HG02642 (cell line): Measurements from ENCODE around the gene CADM4.
"Not testable (repeated sequence)": the region's sequence is repeated elsewhere in the genome, so short reads cannot be mapped to it uniquely, and the experiment has no call there.

Source experiments
- ATAC-seq: cut with Tn5 transposase; IDR thresholded peaks from one replicate; pipeline ENCODE4 v1.9.1; 2021; ENCODE audit warnings: mild to moderate bottlenecking; ENCODE audit not compliant: unreplicated experiment, poor library complexity

The CADM4 gene

GRCh38 chr19:43636121-43636683 is 3.4 kb downstream of the CADM4 start:
- ATAC-seq: no peak

DNA sequence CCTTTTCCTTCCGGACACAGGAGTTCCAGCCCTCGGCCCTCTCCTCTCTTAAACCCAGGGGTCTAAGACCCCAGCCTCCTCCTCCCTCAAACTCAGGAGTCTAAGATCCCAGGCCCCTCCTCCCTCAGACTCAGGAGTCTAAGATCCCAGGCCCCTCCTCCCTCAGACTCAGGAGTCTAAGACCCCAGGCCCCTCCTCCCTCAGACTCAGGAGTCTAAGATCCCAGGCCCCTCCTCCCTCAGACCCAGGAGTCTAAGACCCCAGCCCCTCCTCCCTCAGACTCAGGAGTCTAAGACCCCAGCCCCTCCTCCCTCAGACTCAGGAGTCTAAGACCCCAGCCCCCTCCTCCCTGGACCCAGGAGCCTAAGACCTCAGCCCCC is 4.1 kb downstream of the CADM4 start:
- ATAC-seq: not testable (repeated sequence)

GRCh38 chr19:43634872-43635560 is 4.6 kb downstream of the CADM4 start:
- ATAC-seq: no peak

DNA sequence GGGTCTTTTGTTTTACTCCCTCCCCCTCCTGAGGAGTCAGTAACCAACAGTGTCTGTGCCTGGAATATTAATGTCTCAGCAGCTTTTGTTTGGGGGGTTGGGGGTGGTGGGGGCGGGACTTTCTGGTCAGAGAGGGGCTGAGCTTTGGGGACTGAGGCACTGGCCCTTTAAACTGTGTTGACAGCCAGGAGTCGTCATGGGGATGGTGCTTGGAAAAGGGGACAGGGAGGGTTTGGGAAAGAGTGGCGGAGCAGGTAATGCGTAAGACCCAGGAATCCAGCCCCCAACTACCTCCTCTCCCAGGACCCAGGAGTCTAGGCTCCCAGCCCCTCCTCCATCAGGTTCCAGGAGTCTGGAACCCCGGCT is 5.2 kb downstream of the CADM4 start:
- no peak for ATAC-seq

DNA sequence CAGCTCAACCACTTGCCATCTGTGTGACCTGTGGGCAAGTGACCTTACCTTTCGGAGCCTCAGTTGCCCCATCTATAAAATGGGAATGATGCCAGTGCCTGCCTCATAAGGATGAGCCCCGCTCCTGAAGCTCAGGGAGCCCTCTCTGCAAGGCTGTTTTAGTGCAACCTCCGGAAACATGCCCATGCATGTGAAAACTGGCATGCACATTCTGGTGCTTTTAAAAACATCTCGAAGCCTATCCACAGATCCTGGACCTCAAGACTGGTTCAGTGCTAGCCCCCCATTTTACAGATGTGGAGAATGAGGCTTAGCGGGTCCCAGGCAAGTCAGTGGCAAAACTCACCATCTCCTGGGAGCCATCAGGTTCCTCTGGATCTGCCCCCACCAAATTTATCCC is 5.6 kb downstream of the CADM4 start:
- ATAC-seq: no peak

GRCh38 chr19:43633520-43633919 is 6.1 kb downstream of the CADM4 start:
- ATAC-seq: no peak

- no peak for ATAC-seq
Observed at GRCh38 chr19:43631491-43631890, 8.2 kb downstream of the CADM4 start.

DNA sequence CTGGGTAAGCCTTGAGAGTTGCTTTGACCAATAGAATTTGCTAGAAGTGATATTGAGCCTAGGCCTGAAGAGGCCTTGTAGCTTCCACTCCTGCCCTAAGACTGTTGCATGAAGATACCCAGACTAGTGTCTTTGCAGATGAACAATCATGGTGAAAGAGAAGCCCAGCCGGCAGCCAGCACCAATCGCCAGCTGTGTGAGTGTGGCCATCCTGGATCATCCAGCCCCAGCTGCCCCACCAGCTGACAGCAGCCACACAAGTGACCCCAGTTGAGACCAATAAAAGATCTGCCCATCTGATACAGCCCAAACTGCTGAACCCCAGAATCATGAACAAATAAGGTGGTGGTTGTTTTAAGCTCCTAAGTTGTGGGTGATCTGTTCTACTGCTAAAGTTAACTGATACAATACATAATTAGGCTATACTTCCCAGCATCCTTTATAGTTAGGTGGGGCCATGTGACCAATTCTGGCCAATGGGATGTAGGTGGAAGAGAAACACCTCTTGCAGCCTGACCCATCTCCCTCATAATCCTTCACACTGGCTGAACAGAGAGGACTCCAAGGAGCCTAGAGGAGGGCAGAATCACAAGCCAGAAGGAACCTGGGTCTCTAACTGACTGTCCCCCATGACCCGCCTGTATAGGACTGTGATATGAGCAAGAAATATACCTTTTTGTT is 10.9 kb downstream of the CADM4 start:
- no peak for ATAC-seq

- no peak for ATAC-seq
Observed at GRCh38 chr19:43626838-43627237, 12.8 kb downstream of the CADM4 start.

DNA sequence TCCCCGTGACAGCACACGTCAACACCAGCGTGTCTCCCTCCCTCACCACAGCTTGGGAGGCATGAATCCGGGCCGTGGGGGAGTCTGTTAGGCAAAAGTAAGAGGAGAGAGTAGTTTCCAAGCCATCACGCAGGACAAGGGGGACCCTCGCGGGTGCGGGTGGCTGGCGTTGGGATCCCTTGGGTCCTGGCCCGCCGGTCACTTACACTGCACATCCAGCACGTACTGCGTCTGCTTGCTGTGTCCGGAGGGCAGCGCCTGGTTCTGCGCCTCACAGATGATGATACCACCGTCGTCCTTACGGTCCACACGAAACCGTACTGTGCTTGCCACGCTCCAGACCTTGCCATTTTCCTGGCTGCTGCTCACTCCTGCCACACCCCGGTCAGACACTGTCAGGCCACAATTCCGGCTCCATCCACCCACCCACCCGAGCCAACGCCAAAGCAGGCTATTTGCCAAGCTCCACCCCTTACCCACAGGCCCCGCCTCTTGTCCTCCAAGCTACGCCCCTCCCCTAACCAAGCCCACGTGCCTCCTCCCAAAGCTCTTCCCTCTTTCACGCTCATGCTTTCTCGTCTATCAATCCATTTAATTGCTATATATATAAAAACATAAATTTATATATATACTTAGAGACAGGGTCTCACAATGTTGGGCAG is 13.6 kb downstream of the CADM4 start:
- no peak for ATAC-seq

DNA sequence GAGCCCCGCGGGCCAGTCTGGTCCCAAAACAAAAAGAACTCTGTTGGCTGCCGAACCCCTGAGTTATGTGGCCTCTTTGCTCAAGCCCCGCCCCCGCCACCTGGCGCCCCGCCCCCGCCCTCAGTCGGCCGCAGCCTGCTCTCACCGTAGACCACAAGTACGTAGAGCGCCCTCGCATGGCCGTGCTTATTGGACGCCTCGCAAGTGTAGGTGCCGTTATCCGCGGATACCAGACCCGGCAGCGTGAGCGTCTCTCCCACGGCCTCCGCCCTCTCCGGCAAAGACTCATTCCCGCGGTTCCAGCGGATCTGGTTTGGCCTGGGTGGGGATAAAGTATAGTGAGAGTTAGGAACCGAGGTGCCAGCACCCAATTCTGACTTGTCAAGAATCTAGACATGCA is 14.7 kb downstream of the CADM4 start:
- peak; percentile 51 for ATAC-seq

DNA sequence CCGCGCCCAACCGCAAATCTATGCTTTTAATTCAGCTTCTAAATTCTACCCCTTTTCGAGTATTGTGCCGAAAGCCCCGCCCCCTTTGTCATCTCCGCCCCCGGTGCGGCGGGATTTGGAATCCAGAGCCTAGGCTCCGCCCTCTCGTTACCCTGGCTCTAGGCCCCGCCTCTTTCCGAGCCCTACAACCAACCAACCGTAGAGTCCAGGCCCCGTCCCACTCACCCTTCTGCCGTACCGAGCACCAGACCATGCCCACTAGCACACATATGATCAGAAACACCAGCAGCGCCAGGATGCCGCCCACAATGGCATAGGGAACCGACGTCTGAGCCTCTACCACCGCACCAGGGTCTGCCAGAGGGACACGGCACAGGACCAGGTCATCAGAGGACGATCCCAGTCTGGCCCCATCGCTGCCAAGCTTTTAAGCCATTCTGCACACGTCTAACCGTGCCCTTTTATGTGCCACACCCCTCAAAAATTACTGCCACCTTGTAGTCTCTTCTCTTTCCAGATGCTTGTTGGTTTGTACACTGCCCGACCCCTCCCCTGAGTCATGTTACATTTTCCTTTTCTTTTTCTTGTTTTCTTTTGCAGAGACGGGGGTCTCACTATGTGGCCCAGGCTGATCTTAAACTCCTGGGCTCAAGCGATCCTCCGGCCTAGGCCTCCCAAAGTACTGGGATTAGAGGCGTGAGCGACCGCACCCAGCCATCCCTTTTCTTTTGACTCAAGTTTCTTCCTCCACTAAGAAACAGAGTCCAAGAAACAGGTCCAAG is 15.6 kb downstream of the CADM4 start:
- ATAC-seq: no peak

DNA sequence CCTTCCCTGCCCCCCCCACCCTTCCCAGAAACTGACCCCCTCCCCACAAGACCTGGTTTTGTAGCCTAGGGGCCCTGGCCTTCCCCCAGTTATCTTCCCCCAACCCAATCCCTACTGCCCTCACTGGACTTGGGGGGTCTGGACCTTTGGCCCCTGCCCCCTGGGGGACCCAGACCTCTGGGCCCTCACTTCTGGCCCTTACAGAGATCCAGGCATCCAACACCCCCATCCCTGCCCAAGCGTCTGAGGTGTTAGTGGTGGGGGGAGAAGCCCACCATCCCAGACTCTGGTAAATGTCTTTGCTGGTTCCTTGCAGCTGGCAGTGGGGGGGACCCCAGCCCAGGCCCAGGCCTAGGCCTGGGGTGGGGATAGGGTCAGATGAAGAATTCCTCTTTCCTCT is 16.7 kb downstream of the CADM4 start:
- no peak for ATAC-seq

GRCh38 chr19:43622070-43622469 is 17.6 kb downstream of the CADM4 start:
- no peak for ATAC-seq

- no peak for ATAC-seq
Observed at GRCh38 chr19:43620061-43621001, 19.3 kb downstream of the CADM4 start.

DNA sequence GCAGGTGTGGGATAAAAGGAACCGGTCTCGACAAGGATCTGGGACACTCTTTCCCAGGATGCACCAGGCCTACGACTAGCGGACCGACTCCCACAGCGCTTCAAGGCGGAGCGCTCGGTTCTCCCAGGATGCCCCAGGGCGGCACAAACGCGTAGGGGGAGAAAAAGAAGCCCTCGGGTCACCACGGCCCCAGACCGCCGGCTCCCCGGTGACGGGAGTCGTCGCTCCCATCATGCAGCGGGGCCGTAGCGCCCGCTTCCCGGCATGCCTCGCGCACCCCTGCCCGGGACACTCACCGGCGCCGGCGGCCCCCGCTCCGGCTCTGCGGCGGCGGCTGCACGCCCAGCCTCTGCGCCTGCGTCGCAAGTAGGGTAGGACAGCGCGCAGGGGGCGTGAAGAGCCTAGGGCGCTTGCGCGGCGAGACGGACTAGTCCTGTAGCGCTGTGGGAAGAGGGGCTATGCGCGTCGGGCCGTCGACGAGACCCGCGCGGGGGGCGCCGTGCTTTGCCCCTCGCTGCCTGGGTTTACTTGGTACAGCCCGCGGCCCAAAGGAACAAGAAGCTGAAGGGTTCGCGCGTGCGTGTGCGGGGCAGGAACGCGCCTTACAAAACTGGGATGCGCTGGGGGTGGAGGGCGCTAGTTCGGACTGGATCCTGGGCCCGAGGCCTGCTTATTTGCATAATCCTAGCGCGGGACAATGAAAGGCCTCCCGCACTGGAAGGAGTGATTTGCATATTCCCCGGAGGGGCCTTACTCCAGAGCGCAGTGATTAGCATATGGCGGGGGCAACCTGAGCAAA is 20.2 kb downstream of the CADM4 start, which contains the start of gene ZNF428:
Gene ZNF428, minus strand, starts transcription at position 368 of the 799 bp plus-strand sequence. CDS start 5,325 bp downstream, outside the sequence.
- peak; percentile 87 for ATAC-seq

GRCh38 chr19:43618921-43619261 is 20.8 kb downstream of the CADM4 start:
- peak; percentile 29 for ATAC-seq

DNA sequence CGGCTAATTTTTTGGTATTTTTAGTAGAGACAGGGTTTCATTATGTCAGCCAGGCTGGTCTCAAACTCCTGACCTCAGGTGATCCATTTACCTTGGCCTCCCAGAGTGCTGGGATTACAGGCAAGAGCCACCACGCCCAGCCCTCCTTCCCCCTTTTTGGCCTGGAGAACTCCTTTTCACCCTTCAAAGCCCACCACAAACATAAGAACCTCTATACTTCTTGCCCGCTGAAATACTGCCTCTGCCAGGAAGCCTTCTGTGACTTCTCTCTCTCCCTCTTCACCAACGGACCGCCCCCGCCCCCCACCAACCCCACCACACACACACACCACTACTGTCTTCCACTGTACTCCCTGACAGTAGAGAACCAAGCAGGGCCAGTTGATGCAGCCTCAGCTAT is 22.7 kb downstream of the CADM4 start:
- ATAC-seq: no peak

GRCh38 chr19:43616306-43616705 is 23.3 kb downstream of the CADM4 start:
- ATAC-seq: no peak
